OCI-LY3 (cell line): ENCODE measurements around the gene IQCF5.

Experiments used
- H2AFZ ChIP-seq: fragments of 200-600, 300-600 bp; shearing (Covaris generic); 2 replicates; pipeline ENCODE4 v1.6.0; 2014; ENCODE audit warnings: antibody characterized with exemption, low read depth, low read length
- H3K27ac ChIP-seq: fragments of 200-600, 300-600 bp; sonication (generic); 2 replicates; pipeline ENCODE4 v1.5.1; 2014; ENCODE audit warnings: mild to moderate bottlenecking, low read length, moderate library complexity, mixed read lengths
- H3K27me3 ChIP-seq: fragments of 200-600, 300-600 bp; sonication (generic); 2 replicates; pipeline ENCODE4 v1.6.1; 2014; ENCODE audit warnings: low read depth, low read length, mixed read lengths
- H3K36me3 ChIP-seq: fragments of 200-600, 300-600 bp; sonication (generic); replicated peaks from 2 replicates; pipeline ENCODE3; 2014; ENCODE audit warnings: low read depth, low read length, mixed read lengths
- H3K4me1 ChIP-seq: fragments of 300-600, 200-600 bp; sonication (generic); 2 replicates; pipeline ENCODE4 v1.6.1; 2014; ENCODE audit warnings: low read length, mixed read lengths
- H3K4me2 ChIP-seq: fragments of 200-600, 300-600 bp; sonication (generic); 2 replicates; pipeline ENCODE4 v1.6.1; 2014; ENCODE audit warnings: low read length, mixed read lengths
- H3K4me3 ChIP-seq: fragments of 300-600, 200-600 bp; sonication (generic); 2 replicates; pipeline ENCODE4 v1.5.1; 2014; ENCODE audit warnings: antibody characterized with exemption, mild to moderate bottlenecking, low read length, moderate library complexity
- H3K79me2 ChIP-seq: fragments of 300-600, 200-600 bp; shearing (Covaris generic); 2 replicates; pipeline ENCODE4 v1.6.1; 2014; ENCODE audit warnings: mild to moderate bottlenecking, low read length, mixed read lengths
- H3K9ac ChIP-seq: fragments of 300-600, 200-600 bp; shearing (Covaris generic); 2 replicates; pipeline ENCODE4 v1.6.0; 2014; ENCODE audit warnings: mild to moderate bottlenecking, low read length, moderate library complexity
- H3K9me3 ChIP-seq: fragments of 200-600, 300-600 bp; shearing (Covaris generic); 2 replicates; pipeline ENCODE4 v1.6.1; 2014; ENCODE audit warnings: low read length, mixed read lengths; ENCODE audit not compliant: insufficient read depth
- H4K20me1 ChIP-seq: fragments of 200-600, 300-600 bp; sonication (generic); 2 replicates; pipeline ENCODE4 v1.6.1; 2016; ENCODE audit warnings: low read length, mixed read lengths; ENCODE audit not compliant: insufficient read depth
- EZH2phosphoT487 ChIP-seq: fragments of 200-600 bp; shearing (Covaris generic); IDR thresholded peaks from 2 replicates; pipeline ENCODE4 v1.6.1; 2018; ENCODE audit warnings: antibody characterized with exemption, mixed run types, low read depth
- TF ChIP-seq, protein P1 (sequence below): fragments of 200-600, 300-600 bp; sonication (generic); IDR thresholded peaks from 2 replicates; pipeline ENCODE4 v1.5.1; 2014; ENCODE audit warnings: antibody characterized with exemption, low read length, low read depth

IQCF5 gene

DNA sequence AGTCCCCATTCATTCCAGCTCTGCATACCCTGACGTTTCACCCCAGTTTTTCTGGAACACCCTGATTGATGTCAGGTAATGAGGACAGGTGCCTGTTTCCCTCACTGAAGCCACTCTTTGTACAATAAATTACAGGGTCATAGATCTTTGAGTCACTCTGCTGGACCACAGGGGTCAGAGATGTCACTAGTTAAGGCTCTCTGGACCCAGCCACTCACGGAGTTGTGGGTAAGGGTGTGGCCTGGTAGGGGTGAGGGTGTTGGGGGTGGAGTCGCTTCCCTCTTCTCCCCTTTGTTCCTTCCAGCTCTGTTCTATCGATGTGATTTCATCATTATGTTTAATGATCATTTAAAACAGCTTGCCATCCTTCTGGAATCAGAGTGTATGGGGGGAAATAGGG is 512 bp downstream of the IQCF5 start:
- Histone ChIP-seq H3K36me3 (no peaks in the 10 kb centered on the region), H3K4me2 (no peak overlapping the region), H3K27me3 (peaks cover 34% of the 10 kb centered on the region), H3K9me3 (no peaks in the 10 kb centered on the region), H4K20me1 (no peaks in the 10 kb centered on the region), H2AFZ (no peak overlapping the region), H3K4me1 (no peaks in the 10 kb centered on the region), H3K9ac (no peak overlapping the region), H3K79me2 (no peaks in the 10 kb centered on the region), H3K27ac (no peak overlapping the region), H3K4me3 (no peak overlapping the region)
- TF ChIP-seq, protein P1, sequence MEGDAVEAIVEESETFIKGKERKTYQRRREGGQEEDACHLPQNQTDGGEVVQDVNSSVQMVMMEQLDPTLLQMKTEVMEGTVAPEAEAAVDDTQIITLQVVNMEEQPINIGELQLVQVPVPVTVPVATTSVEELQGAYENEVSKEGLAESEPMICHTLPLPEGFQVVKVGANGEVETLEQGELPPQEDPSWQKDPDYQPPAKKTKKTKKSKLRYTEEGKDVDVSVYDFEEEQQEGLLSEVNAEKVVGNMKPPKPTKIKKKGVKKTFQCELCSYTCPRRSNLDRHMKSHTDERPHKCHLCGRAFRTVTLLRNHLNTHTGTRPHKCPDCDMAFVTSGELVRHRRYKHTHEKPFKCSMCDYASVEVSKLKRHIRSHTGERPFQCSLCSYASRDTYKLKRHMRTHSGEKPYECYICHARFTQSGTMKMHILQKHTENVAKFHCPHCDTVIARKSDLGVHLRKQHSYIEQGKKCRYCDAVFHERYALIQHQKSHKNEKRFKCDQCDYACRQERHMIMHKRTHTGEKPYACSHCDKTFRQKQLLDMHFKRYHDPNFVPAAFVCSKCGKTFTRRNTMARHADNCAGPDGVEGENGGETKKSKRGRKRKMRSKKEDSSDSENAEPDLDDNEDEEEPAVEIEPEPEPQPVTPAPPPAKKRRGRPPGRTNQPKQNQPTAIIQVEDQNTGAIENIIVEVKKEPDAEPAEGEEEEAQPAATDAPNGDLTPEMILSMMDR: no peak
- no peak for TF ChIP-seq EZH2phosphoT487

DNA sequence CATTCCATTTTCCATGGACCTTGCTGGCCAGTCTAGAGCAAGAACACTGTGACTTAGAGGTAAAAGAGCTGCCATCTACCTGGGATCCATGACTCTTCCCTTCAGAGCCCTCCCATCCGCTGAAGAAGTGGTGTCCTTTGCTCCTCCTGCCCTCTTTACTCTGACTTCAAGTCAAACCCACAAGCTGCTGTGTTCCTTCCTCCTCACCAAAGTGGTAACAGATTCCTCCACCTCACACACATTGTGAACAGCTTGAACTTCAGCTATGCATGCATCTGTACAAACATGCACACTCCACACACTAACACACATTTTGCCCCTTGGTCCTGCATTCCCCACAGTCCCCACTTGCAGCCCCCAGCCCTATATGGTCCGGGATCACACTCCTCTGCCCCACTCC is 990 bp downstream of the IQCF5 start:
- Histone ChIP-seq H3K36me3 (no peaks in the 10 kb centered on the region), H3K4me1 (no peaks in the 10 kb centered on the region), H3K79me2 (no peaks in the 10 kb centered on the region), H3K27ac (no peak overlapping the region), H4K20me1 (no peaks in the 10 kb centered on the region), H3K9ac (no peak overlapping the region), H3K4me2 (no peak overlapping the region), H3K27me3 (peaks cover 31% of the 10 kb centered on the region), H3K9me3 (no peaks in the 10 kb centered on the region), H2AFZ (no peak overlapping the region), H3K4me3 (no peak overlapping the region)
- no peak for TF ChIP-seq EZH2phosphoT487
- TF ChIP-seq, protein P1: no peak

DNA sequence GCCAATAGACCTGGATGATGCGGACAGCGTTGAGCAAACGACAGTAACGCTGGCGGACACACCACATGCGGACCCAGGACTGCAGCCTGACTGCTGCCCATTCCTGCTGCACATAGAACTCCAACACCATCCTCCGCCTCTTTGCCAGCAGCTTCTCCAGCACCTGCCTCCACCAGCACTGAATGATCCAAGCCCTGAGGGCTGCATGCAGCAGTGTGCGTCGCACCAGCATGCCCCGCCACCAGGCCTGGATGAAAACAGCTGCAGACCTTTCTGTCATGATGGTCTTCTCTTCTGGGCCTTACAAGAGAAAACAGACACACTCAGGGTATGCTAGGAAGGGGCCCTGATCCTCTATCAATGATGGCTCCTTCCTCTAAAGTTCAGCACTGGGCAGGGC is 1.5 kb downstream of the IQCF5 start:
- H3K27me3 ChIP-seq: peaks cover 32% of the 10 kb centered on the region
- H3K4me1 ChIP-seq: no peaks in the 10 kb centered on the region
- H3K4me2 ChIP-seq: no peak overlapping the region
- TF ChIP-seq, protein P1: no peak
- no peak for TF ChIP-seq EZH2phosphoT487
- H3K27ac ChIP-seq: no peak overlapping the region
- no peaks in the 10 kb centered on the region for H4K20me1 ChIP-seq
- no peak overlapping the region for H3K4me3 ChIP-seq
- H3K9me3 ChIP-seq: no peaks in the 10 kb centered on the region
- H3K36me3 ChIP-seq: no peaks in the 10 kb centered on the region
- no peak overlapping the region for H3K9ac ChIP-seq
- H3K79me2 ChIP-seq: no peaks in the 10 kb centered on the region
- H2AFZ ChIP-seq: no peak overlapping the region

DNA sequence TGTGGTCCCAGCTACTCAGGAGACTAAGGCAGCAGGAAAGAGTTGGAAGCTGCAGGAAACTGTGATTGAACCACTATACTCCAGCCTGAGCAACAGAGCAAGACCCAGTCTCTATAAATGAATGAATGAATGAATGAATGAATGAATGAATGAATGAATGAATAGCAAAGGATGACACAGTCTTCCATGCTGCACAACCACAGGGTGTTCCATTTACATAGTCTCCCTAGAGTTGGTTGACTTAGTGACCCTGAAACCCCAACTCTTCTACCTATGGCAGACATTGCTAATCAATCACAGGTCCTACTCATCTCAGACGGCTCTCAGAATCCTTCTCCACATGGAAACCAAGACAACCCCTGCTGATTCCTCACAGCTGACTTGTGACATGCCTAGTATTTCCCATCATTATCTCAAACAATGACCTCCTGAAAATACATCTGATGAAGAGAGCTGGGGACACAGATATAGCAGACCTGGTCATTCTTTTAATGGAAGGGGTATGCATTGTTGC is 2.1 kb downstream of the IQCF5 start:
- Histone ChIP-seq H3K9ac (no peak overlapping the region), H3K4me2 (no peak overlapping the region), H3K4me1 (no peaks in the 10 kb centered on the region), H2AFZ (no peak overlapping the region), H3K36me3 (no peaks in the 10 kb centered on the region), H3K4me3 (no peak overlapping the region), H3K9me3 (no peaks in the 10 kb centered on the region), H3K27ac (no peak overlapping the region), H3K27me3 (peaks cover 32% of the 10 kb centered on the region), H4K20me1 (no peaks in the 10 kb centered on the region), H3K79me2 (no peaks in the 10 kb centered on the region)
- TF ChIP-seq, protein P1: no peak
- no peak for TF ChIP-seq EZH2phosphoT487
